Measurements from ENCODE around the gene DOCK4.

- TF ChIP-seq CTCF (IDR thresholded peaks at IDR 0.05) (no peak), POLR2A (IDR thresholded peaks at IDR 0.05) (no peak)
Observed at GRCh38 chr7:112199672-112200071, 6.5 kb downstream of the DOCK4 start.

All from esophagus squamous epithelium (tissue), 4 donors.